Measurements from ENCODE around the gene SNX21. TPM values are rescaled to one million over a fixed set of nuclear protein-coding genes. Genes with fewer than 3 reads are reported as not detected.
"Not testable (repeated sequence)": the region's sequence is repeated elsewhere in the genome, so short reads cannot be mapped to it uniquely, and the experiment has no call there.

The SNX21 gene
- total RNA-seq, 1 donor from 2014 or later: 6.8 TPM

DNA sequence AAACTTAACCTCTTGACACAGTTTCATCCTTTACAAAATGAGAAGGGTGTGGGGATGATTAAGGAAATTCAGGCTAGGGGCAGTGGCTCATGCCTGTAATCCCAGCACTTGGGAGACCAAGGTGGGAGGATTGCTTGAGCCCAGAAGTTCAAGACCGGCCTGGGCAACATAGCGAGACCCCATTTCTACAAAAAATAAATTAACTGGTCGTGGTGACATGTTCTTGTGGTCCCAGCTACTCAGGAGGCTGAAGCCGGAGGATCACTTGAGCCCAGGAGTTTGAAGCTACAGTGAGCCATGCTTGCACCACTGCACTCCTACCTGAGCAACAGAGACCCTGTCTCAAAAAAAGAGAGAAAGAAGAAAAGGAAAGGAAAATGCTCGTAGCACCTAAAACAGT, 32.9 kb downstream of the SNX21 start:
- DNase-seq (ENCODE audit: low read depth) (no peak), FAIRE-seq (no peak)
- no peak overlapping the region for H3K4me3 ChIP-seq (ENCODE audit: low read depth, low read length)
- H3K27me3 ChIP-seq (ENCODE audit: control insufficient read depth, insufficient read depth, low read length): no peaks in the 10 kb centered on the region
- H3K36me3 ChIP-seq (ENCODE audit: control insufficient read depth, insufficient read depth, low read length): no peaks in the 10 kb centered on the region
- no peak for TF ChIP-seq CTCF (IDR thresholded peaks at IDR 0.05; ENCODE audit: insufficient read depth, low read length, severe bottlenecking)

- TF ChIP-seq CTCF (IDR thresholded peaks at IDR 0.05; ENCODE audit: insufficient read depth, low read length, severe bottlenecking): no peak
- Histone ChIP-seq H3K27me3 (ENCODE audit: control insufficient read depth, insufficient read depth, low read length) (no peaks in the 10 kb centered on the region), H3K36me3 (ENCODE audit: control insufficient read depth, insufficient read depth, low read length) (no peaks in the 10 kb centered on the region), H3K4me3 (ENCODE audit: low read depth, low read length) (no peak overlapping the region)
- DNase-seq (ENCODE audit: low read depth) (no peak), FAIRE-seq (no peak)
Measured at GRCh38 chr20:45867136-45867818, 33.7 kb downstream of the SNX21 start.

- Histone ChIP-seq H3K36me3 (ENCODE audit: control insufficient read depth, insufficient read depth, low read length) (no peaks in the 10 kb centered on the region), H3K4me3 (ENCODE audit: low read depth, low read length) (no peak overlapping the region), H3K27me3 (ENCODE audit: control insufficient read depth, insufficient read depth, low read length) (no peaks in the 10 kb centered on the region)
- no peak for FAIRE-seq
- no peak for TF ChIP-seq CTCF (IDR thresholded peaks at IDR 0.05; ENCODE audit: insufficient read depth, low read length, severe bottlenecking)
- peak; percentile 79 for DNase-seq (ENCODE audit: low read depth)
Measured at GRCh38 chr20:45867819-45868176, 34.2 kb downstream of the SNX21 start.

DNA sequence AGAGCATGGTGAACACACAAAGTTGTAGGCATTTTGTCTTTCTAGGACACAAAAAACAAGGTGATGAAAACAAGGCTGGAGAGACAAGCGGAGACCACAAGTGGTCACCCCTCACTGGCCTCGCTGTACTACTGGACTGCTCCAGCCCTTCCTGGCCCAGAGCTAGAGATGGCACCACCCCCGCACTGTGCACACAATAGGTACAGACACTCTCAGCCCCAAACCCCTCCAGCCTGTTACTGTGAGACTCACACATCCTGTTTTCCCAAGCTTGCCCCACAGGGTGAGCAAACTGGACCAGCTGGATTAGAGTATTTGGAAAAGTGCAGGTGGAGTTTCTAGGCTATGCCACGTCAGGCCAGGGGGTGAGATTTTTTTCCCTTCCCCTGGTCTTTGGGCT, 39.0 kb downstream of the SNX21 start:
- DNase-seq (ENCODE audit: low read depth): peak; percentile 62
- Histone ChIP-seq H3K27me3 (ENCODE audit: control insufficient read depth, insufficient read depth, low read length) (no peaks in the 10 kb centered on the region), H3K4me3 (ENCODE audit: low read depth, low read length) (no peak overlapping the region), H3K36me3 (ENCODE audit: control insufficient read depth, insufficient read depth, low read length) (peaks cover 1% of the 10 kb centered on the region)
- FAIRE-seq: no peak
- TF ChIP-seq CTCF (IDR thresholded peaks at IDR 0.05; ENCODE audit: insufficient read depth, low read length, severe bottlenecking): no peak

- Histone ChIP-seq H3K36me3 (ENCODE audit: control insufficient read depth, insufficient read depth, low read length) (peaks cover 6% of the 10 kb centered on the region), H3K4me3 (ENCODE audit: low read depth, low read length) (no peak overlapping the region), H3K27me3 (ENCODE audit: control insufficient read depth, insufficient read depth, low read length) (no peaks in the 10 kb centered on the region)
- DNase-seq (ENCODE audit: low read depth) (peak; percentile 50), FAIRE-seq (no peak)
- TF ChIP-seq CTCF (IDR thresholded peaks at IDR 0.05; ENCODE audit: insufficient read depth, low read length, severe bottlenecking): no peak
Measured at GRCh38 chr20:45873409-45874103, 40.0 kb downstream of the SNX21 start.

GRCh38 chr20:45874104-45874481, 40.5 kb downstream of the SNX21 start:
- not testable (repeated sequence) for DNase-seq (ENCODE audit: low read depth); FAIRE-seq; H3K36me3 ChIP-seq (ENCODE audit: control insufficient read depth, insufficient read depth, low read length); H3K4me3 ChIP-seq (ENCODE audit: low read depth, low read length); H3K27me3 ChIP-seq (ENCODE audit: control insufficient read depth, insufficient read depth, low read length)

Data from bronchial epithelial cell (primary cell).